Astrocyte of the cerebellum (primary cell): Measurements from ENCODE around the gene ALLC.

Experiments used
- DNase-seq: peaks from one replicate; pipeline ENCODE4 v3.0.0-alpha.2; 2011; ENCODE audit warnings: low read depth
- H3K4me3 ChIP-seq: 2 replicates; pipeline ENCODE4 v1.5.1; 2011; ENCODE audit warnings: mild to moderate bottlenecking, low read depth, low read length, moderate library complexity
- in situ Hi-C: cut with HindIII; loops from 2 replicates; pipeline ENCODE4 v1.10.0; 2017; ENCODE audit warnings: low sequenced_read_pairs
- TF ChIP-seq, protein P1 (sequence below): IDR thresholded peaks from 2 replicates; pipeline ENCODE4 v1.5.1; 2012; ENCODE audit warnings: low read length, low read depth, moderate library complexity, mild to moderate bottlenecking; ENCODE audit errors: missing control alignments

The ALLC gene

DNA sequence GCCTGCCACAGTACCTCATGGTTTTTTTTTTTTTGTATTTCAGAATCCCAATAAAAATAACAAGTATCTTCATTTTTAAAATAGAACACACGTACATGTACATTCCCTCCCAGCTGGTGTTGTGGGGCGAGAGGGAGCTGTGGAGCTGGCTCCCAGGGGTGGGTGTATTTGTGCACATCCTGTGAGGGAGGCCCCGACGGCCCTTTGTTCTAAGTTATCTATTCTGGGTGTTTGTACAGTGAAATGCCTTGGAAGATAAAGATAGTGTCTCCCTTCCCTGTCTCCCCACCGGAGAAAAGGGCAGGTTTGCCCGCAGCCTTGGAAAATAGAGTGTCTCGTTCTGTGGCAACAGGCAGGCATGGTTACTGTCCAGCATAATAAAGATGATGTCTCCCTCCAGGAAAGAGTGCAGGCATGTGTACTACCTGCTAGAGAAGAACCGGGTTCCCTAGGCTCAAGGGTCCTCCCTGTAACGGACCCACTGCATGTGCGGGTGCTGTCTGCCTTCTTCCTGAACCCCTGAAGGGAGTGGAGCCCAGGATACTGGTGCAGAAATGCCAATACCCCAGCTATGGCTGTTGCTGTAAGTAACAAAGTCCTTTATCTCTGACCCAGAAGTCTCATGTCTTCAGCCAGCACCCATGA, 12.1 kb upstream of the ALLC start:
- in situ Hi-C loops: no loop called here
- DNase-seq: no peak
- no peak overlapping the region for H3K4me3 ChIP-seq
- TF ChIP-seq, protein P1, sequence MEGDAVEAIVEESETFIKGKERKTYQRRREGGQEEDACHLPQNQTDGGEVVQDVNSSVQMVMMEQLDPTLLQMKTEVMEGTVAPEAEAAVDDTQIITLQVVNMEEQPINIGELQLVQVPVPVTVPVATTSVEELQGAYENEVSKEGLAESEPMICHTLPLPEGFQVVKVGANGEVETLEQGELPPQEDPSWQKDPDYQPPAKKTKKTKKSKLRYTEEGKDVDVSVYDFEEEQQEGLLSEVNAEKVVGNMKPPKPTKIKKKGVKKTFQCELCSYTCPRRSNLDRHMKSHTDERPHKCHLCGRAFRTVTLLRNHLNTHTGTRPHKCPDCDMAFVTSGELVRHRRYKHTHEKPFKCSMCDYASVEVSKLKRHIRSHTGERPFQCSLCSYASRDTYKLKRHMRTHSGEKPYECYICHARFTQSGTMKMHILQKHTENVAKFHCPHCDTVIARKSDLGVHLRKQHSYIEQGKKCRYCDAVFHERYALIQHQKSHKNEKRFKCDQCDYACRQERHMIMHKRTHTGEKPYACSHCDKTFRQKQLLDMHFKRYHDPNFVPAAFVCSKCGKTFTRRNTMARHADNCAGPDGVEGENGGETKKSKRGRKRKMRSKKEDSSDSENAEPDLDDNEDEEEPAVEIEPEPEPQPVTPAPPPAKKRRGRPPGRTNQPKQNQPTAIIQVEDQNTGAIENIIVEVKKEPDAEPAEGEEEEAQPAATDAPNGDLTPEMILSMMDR: no peak

DNA sequence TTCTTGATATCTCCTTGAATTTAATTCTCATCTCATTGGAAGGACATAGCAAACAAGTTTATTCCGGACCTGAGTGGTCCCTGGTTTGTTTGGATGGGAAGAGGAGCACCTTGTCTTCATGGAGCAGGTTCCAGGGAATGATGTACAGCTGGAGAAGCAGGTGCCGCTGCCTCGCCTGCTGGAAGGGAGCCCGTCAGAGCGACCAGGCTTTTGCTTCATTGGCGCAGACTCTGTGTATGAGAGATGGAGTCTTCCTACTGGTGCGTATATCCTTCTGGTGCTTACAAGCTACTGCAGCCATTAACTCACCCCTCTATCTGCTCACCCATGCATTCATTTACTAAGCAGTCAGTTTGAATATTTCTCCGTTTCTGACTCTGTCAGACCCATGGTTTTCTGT, 11.6 kb upstream of the ALLC start:
- no peak overlapping the region for H3K4me3 ChIP-seq
- TF ChIP-seq, protein P1: no peak
- in situ Hi-C loops: no loop called here
- DNase-seq: no peak

- TF ChIP-seq, protein P1: no peak
- in situ Hi-C loops: no loop called here
- H3K4me3 ChIP-seq: no peak overlapping the region
- DNase-seq: no peak
These were observed 10.8 kb upstream of the ALLC start for GRCh38 chr2:3647246-3647645.

GRCh38 chr2:3647831-3648651, 10.0 kb upstream of the ALLC start:
- TF ChIP-seq, protein P1: no peak
- H3K4me3 ChIP-seq: no peak overlapping the region
- DNase-seq: no peak
- in situ Hi-C loops: no loop called here

GRCh38 chr2:3648652-3649177, 9.3 kb upstream of the ALLC start:
- in situ Hi-C loops: no loop called here
- no peak overlapping the region for H3K4me3 ChIP-seq
- DNase-seq: no peak
- TF ChIP-seq, protein P1: no peak

DNA sequence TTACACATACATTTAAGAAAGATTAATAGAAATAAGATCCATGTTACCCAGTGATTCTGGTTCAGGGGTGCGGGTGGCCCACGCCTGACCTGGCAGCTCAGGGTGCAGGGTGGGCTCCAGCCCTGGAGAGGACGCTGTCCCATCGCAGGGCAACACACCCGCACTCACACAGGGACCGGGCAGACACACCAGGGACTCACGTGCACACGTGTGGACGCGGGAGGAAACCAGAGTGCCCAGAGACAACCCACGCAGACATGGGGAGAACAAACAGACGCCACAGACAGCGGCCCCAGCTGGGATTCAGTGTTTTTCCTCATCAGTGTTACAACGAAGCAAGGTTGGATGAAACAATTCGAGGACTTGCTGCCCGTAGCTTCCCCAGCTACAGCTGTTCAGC, 8.4 kb upstream of the ALLC start:
- no peak for DNase-seq
- TF ChIP-seq, protein P1: no peak
- no peak overlapping the region for H3K4me3 ChIP-seq
- in situ Hi-C loops: no loop called here
